HFFc6 (cell line): Measurements from ENCODE around the gene YWHAE. TPM values are rescaled to one million over a fixed set of nuclear protein-coding genes. Genes with fewer than 3 reads are reported as not detected.

ENCODE experiments used
- DNase-seq: peaks from one replicate; pipeline ENCODE4 v3.0.0-alpha.2; 2018
- H3K27ac Mint-ChIP-seq: 2 replicates; pipeline ENCODE4 v1.8.0; 2020; ENCODE audit warnings: mild to moderate bottlenecking, mixed read lengths
- H3K27me3 Mint-ChIP-seq: 2 replicates; pipeline ENCODE4 v1.8.0; 2021; ENCODE audit warnings: mild to moderate bottlenecking, moderate library complexity, mixed read lengths; ENCODE audit not compliant: insufficient read depth
- H3K36me3 Mint-ChIP-seq: 2 replicates; pipeline ENCODE4 v1.8.0; 2021; ENCODE audit warnings: low read depth, mixed read lengths
- H3K4me1 Mint-ChIP-seq: 2 replicates; pipeline ENCODE4 v1.8.0; 2020; ENCODE audit warnings: low read depth, mixed read lengths
- H3K4me3 Mint-ChIP-seq: 2 replicates; pipeline ENCODE4 v1.8.0; 2020; ENCODE audit warnings: mild to moderate bottlenecking, moderate library complexity, mixed read lengths
- H3K9me3 Mint-ChIP-seq: 2 replicates; pipeline ENCODE4 v1.8.0; 2020; ENCODE audit warnings: mild to moderate bottlenecking, mixed read lengths
- total RNA-seq, 6 experiments: library from RNA; stranded (reverse); fragmentation: NEBNext Ultra II Directional; extraction: Animal tissue kit (Norgen Biotek cat#: 25700); gene quantifications; 2 replicates in 1 of 6; 3 replicates in 5 of 6; pipeline ENCODE4 v1.2.3, GENCODE V29; 2021
- TF ChIP-seq, protein P1 (sequence below): fragments of 200-600 bp; sonication (generic); IDR thresholded peaks from 2 replicates; pipeline ENCODE4 v1.5.0; 2021; ENCODE audit warnings: antibody characterized with exemption, mild to moderate bottlenecking

YWHAE gene
- total RNA-seq, 6 experiments from 2014 or later: 713 to 967 (median 844) TPM

DNA sequence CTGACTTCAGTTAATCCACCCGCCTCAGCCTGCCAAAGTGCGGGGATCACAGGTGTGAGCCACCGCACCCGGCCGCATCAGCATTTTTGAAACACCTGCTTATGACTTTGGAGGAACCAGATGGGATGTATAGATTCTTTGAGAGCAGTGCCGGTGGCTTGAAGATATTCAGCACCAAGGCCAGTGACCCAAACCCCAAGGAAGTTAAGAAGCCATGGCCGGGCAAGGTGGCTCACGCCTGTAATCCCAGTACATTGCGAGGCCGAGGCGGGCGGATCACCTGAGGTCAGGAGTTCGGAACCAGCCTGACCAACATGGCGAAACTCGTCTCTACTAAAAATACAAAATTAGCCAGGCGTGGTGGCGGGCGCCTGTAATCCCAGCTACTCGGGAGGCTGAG, 76.7 kb downstream of the YWHAE start:
- Mint-ChIP-seq H3K4me3 (no peak overlapping the region), H3K36me3 (no peaks in the 10 kb centered on the region), H3K9me3 (no peaks in the 10 kb centered on the region), H3K4me1 (no peaks in the 10 kb centered on the region), H3K27ac (no peak overlapping the region), H3K27me3 (peaks cover 23% of the 10 kb centered on the region)
- DNase-seq: no peak
- TF ChIP-seq, protein P1, sequence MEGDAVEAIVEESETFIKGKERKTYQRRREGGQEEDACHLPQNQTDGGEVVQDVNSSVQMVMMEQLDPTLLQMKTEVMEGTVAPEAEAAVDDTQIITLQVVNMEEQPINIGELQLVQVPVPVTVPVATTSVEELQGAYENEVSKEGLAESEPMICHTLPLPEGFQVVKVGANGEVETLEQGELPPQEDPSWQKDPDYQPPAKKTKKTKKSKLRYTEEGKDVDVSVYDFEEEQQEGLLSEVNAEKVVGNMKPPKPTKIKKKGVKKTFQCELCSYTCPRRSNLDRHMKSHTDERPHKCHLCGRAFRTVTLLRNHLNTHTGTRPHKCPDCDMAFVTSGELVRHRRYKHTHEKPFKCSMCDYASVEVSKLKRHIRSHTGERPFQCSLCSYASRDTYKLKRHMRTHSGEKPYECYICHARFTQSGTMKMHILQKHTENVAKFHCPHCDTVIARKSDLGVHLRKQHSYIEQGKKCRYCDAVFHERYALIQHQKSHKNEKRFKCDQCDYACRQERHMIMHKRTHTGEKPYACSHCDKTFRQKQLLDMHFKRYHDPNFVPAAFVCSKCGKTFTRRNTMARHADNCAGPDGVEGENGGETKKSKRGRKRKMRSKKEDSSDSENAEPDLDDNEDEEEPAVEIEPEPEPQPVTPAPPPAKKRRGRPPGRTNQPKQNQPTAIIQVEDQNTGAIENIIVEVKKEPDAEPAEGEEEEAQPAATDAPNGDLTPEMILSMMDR: no peak

DNA sequence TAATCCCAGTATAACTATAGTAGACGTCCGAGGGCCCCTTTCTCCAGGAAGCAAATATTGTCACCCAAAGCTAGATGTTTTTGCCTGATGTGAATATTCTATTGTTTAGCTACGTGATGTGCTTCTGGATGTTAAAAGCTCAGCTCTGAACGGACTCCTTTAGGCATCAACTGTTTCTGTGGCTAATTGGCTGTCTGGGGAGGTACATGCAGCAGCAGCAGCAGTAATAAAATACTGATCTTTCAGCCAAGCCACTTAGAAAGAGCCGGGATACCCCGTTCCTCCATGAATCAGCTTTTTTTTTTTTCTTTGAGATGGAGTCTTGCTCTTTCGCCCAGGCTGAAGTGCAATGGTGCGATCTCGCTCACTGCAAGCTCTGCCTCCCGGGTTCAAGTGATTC, 77.5 kb downstream of the YWHAE start:
- Mint-ChIP-seq H3K9me3 (no peaks in the 10 kb centered on the region), H3K36me3 (no peaks in the 10 kb centered on the region), H3K27me3 (peaks cover 23% of the 10 kb centered on the region), H3K4me1 (no peaks in the 10 kb centered on the region), H3K27ac (no peak overlapping the region), H3K4me3 (no peak overlapping the region)
- DNase-seq: no peak
- TF ChIP-seq, protein P1: no peak

DNA sequence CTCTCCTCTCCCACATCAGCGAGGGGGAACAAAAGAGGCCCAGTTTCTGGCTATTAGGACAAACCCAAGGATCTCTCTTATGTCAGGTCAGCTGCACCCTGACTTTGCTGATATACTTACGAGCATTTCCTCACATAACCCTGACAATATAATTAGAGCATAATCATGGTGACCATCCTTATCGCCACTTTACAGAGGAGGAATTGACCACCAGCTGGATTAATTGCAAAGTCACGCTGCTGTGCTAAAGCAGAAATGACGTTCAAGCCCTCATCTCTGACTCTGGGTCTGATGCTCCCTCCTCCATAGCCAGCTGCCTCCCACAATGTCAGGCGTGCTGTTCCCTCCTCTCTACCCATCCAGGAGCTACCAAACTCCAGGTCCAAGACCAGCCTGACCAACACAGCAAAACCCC, 78.0 kb downstream of the YWHAE start:
- no peak for DNase-seq
- Mint-ChIP-seq H3K4me1 (no peaks in the 10 kb centered on the region), H3K9me3 (no peaks in the 10 kb centered on the region), H3K4me3 (no peak overlapping the region), H3K27ac (no peak overlapping the region), H3K27me3 (peaks cover 23% of the 10 kb centered on the region), H3K36me3 (no peaks in the 10 kb centered on the region)
- TF ChIP-seq, protein P1: no peak

DNA sequence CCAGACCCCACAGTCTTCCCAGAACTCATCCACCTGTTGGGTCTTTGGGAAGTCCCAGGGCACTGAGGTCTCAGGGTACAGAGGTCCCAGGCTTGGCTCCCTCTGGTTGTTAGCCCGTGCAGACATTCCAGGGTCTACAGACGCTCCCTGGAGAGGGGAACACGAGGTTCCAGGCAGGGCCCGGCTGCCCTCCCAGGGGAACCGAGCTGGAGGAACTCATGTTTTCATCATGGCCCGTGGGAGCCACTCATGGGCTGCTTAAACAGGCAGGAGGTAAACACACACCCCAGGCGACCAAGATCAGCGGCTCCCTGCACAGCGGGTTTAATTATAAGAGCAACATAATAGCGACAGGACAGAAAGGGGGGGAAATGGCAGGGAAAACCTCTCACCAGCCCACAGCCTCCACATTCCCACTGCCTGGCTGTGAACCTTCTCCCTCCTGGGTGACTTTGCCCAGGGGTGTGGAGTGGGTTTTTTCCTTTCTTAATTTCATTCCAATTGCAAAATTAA, 84.1 kb downstream of the YWHAE start:
- no peaks in the 10 kb centered on the region for H3K4me1 Mint-ChIP-seq
- no peak overlapping the region for H3K27ac Mint-ChIP-seq
- no peak overlapping the region for H3K4me3 Mint-ChIP-seq
- TF ChIP-seq, protein P1: no peak
- peaks cover 37% of the 10 kb centered on the region for H3K27me3 Mint-ChIP-seq
- no peak for DNase-seq
- H3K36me3 Mint-ChIP-seq: no peaks in the 10 kb centered on the region
- no peaks in the 10 kb centered on the region for H3K9me3 Mint-ChIP-seq

DNA sequence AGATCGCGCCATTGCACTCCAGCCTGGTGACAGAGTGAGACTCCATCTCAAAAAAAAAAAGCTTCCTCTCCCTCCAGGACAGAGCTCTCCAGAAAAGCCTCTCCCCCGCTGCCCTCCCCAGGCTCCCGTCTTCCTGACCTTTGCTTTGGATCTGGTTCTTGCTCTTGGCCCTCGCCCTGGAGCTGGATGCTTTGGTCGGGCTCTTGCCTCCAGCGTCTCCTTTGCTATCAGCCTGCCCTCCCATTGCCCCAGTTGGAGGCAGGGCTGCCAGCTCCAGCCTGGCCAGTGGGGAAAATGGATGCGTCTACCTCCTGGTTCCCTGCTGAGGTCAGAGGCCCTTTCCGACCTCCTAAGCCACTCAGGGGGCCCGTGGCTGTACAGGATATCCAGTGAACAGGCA, 84.6 kb downstream of the YWHAE start:
- TF ChIP-seq, protein P1: no peak
- H3K4me1 Mint-ChIP-seq: no peaks in the 10 kb centered on the region
- H3K27ac Mint-ChIP-seq: no peak overlapping the region
- no peak overlapping the region for H3K4me3 Mint-ChIP-seq
- H3K36me3 Mint-ChIP-seq: no peaks in the 10 kb centered on the region
- DNase-seq: no peak
- H3K9me3 Mint-ChIP-seq: no peaks in the 10 kb centered on the region
- H3K27me3 Mint-ChIP-seq: peaks cover 32% of the 10 kb centered on the region
